Anterior cingulate cortex (tissue), 58 donors: Measurements from ENCODE around the gene KISS1R.

ENCODE experiments used
- DNase-seq, 58 donors: peaks; one replicate each; lab custom pipeline; 2025; lab: John Stamatoyannopoulos, UW

Gene KISS1R

GRCh38 chr19:918152-918437 lies 962 bp downstream of the KISS1R start:
- no peak for DNase-seq

DNA sequence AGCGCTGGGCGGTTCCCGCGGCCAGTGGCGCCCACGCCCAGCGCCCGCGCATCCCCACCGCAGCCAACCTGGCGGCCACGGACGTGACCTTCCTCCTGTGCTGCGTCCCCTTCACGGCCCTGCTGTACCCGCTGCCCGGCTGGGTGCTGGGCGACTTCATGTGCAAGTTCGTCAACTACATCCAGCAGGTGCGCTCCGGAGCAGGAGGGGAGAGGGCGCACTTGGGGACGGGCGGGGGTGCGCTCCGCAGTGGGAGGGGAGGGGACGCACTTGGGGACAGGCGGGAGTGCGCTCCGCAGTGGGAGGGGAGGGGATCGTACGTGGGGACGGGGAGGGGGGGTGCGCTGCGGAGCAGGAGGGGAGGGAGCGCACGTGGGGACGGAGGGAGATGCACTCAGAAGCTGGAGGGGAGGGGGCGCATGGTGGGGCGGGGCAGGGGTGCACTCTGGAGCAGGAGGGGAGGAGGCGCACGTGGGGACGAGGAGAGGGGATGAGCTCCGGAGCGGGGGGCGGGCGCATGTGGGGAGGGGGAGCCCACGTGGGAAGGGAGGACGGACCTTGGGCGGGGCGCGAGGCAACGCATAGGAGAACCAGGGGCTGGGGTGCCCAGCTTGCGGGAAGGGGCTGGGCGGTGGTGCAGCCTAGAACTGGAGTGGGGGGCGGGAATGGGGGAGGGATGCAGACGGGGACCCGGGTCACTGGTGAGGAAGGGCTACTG lies 1.5 kb downstream of the KISS1R start:
- DNase-seq = no peak

GRCh38 chr19:919199-920050 lies 2.3 kb downstream of the KISS1R start:
- DNase-seq = no peak

DNA sequence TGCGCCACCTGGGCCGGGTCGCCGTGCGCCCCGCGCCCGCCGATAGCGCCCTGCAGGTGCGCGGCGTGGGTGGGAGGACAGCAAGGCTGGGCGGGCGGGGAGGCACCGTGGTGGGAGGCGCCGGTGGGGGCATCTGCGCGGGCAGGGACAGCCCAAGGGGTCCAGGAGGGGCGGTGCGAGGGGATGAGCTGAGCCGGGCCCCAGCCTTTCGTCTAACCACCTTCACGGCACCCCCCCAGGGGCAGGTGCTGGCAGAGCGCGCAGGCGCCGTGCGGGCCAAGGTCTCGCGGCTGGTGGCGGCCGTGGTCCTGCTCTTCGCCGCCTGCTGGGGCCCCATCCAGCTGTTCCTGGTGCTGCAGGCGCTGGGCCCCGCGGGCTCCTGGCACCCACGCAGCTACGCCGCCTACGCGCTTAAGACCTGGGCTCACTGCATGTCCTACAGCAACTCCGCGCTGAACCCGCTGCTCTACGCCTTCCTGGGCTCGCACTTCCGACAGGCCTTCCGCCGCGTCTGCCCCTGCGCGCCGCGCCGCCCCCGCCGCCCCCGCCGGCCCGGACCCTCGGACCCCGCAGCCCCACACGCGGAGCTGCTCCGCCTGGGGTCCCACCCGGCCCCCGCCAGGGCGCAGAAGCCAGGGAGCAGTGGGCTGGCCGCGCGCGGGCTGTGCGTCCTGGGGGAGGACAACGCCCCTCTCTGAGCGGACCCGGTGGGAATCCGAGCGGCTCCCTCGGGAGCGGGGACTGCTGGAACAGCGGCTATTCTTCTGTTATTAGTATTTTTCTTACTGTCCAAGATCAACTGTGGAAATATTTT lies 3.1 kb downstream of the KISS1R start:
- peak in 1 of 58 donors; percentile 28 for DNase-seq

DNA sequence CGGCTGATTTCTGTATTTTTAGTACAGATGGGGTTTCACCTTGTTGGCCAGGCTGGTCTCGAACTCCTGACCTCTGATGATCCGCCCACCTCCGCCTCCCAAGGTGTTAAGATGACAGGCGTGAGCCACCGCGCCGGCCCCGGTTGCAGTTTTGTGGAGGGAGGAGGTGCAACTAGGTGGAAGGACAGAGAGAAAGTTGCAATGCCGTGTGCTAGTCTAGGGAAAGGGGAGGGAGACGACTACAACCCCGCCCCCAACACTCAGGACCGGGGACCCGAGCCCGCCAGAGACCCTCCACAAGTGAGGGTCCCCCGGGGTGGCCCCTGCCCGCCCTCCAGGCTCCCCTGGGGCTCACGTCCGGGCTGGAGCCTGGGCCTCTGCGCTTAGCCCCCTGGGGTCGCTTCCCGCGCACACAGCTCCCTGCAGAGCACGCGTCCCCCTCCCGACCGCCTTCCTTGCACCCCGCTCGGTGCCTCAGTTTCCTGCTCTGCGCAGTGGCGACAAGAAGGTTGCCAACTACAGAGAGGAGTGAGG lies 7.5 kb downstream of the KISS1R start:
- DNase-seq = no peak

DNA sequence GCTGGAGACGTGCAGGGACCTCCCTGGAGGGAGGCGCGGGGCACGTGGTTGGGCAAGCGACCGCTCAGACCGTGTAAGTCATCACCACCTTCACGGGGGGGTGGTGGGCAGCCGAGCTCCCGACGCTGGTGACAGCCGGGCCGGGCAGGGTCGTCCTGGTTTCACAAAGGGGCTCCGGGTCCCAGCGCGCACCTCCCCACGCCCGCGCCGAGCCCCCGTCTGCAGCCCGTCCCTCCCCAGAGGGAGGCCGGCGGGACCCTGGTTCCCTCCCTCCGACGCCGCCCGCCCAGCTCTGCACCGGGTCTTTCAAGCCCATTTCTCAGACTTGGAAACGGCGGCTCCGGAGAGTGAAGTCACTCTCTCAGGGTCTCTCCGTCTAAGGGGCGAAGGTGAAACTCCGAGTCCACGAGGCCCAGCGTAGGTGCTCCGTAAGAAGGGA lies 8.0 kb downstream of the KISS1R start:
- DNase-seq = peak in 16 of 58 donors; percentile 36 to 85 (median 68)

- DNase-seq = peak in 56 of 58 donors; percentile 23 to 91 (median 70)
These were observed 8.6 kb downstream of the KISS1R start, which contains the start of gene ARID3A for GRCh38 chr19:925526-926322. Gene ARID3A, plus strand, starts transcription at chr19:926035. Its CDS starts 3,494 bp downstream, at chr19:929529.

DNA sequence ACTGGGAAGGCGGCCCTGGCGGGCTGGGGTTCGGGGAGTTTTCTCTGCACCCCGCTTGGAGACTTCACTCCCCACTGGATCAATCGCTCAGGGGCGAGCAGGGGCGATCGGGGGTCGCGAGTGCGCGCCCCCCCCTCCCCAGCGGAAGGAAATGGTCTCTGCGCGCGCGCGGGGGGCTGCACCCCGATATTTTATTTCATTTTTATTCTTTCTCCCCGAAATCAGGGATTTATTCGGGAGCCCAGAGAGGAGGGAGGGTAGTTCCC lies 9.1 kb downstream of the KISS1R start:
- no peak for DNase-seq

GRCh38 chr19:926589-927350 lies 9.6 kb downstream of the KISS1R start:
- peak in 3 of 58 donors; percentile 33 to 44 (median 35) for DNase-seq

GRCh38 chr19:927351-927779 lies 10.2 kb downstream of the KISS1R start:
- no peak for DNase-seq

DNA sequence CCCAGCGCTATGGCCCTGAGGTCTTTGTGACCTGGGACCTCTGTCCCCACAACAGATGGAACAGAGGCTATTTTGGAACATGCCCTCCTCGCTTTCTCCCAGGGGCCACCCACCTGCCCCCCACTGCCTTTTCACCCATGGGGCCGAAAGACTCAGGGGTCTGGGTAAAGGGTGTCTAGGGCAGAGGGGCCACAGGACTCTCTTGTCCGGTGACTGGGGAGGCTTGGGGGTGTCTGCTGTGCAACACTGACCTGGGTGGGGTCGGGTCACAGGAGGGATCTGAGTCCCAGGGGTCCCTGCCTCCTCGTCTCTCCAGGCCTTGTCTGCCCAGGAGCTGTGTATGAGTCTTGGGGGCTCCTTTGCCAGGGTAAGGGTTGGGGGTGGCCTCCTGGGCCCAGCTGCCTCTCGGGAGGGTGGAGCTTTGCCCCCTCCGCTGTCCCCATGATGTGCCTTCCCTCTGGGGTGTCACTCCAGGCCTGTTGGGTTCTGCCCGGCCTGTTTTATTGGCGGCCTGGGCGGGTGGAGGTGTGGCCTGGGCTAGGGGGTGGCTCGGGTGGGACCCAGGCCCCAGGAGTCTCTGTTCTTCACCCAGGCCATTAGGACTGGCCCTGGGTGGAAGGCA lies 10.8 kb downstream of the KISS1R start:
- no peak for DNase-seq

- no peak for DNase-seq
These were observed 11.5 kb downstream of the KISS1R start for GRCh38 chr19:928471-929202.

DNA sequence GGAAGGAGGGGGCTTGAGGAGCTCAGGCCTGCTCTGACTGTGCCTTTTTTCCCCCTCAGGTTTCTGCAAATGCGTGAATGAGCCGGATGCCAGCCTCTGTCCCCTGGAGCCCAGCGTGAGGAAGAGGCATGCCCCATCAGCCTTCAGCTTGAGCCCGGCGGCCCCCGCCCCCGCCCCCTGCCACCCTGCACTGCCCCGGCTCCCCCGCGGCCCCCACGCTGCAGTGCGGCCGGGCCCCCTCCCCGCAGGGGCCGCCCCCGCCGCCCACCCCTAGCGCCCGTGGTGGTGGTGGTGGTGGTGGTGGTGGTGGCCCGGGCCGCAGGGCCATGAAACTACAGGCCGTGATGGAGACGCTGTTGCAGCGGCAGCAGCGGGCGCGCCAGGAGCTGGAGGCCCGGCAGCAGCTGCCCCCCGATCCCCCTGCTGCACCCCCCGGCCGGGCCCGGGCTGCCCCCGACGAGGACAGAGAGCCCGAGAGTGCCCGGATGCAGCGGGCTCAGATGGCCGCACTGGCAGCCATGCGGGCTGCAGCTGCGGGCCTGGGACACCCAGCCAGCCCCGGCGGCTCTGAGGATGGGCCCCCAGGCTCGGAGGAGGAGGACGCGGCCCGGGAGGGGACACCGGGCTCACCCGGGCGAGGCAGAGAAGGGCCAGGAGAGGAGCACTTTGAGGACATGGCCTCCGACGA lies 12.2 kb downstream of the KISS1R start:
- DNase-seq = no peak

- no peak for DNase-seq
These were observed 12.7 kb downstream of the KISS1R start for GRCh38 chr19:929891-930258.

DNA sequence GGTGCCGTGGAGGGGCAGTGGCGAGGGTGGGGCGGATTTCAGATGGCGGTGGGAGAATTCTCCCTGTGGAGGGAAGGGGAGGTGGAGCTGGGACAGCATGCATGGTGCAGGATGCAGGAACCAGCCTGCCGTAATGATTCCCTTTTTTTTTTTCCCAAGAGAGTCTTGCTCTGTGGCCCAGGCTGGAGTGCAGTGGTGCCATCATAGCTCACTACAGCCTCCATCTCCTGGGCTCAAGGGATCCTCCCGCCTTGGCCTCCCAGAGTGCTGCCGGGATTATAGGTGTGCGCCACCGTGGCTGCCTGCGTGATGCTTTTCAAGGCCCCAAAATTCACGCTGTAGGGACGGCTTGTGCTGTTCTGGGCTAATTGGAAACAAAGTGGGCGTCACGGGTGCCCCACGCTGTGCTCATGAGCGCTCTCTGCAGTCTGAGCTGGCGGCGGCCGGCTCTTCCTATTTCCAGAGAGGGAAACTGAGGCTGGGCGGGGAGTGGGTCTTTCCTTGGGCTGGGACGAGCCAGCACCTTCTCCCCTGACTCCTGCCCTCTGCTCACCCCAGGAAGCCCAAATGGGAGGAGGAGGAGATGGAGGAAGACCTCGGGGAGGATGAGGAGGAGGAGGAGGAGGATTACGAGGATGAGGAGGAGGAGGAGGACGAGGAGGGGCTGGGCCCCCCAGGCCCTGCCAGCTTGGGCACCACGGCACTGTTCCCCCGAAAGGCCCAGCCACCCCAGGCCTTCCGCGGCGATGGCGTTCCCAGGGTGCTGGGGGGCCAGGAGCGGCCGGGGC lies 14.9 kb downstream of the KISS1R start:
- no peak for DNase-seq

DNA sequence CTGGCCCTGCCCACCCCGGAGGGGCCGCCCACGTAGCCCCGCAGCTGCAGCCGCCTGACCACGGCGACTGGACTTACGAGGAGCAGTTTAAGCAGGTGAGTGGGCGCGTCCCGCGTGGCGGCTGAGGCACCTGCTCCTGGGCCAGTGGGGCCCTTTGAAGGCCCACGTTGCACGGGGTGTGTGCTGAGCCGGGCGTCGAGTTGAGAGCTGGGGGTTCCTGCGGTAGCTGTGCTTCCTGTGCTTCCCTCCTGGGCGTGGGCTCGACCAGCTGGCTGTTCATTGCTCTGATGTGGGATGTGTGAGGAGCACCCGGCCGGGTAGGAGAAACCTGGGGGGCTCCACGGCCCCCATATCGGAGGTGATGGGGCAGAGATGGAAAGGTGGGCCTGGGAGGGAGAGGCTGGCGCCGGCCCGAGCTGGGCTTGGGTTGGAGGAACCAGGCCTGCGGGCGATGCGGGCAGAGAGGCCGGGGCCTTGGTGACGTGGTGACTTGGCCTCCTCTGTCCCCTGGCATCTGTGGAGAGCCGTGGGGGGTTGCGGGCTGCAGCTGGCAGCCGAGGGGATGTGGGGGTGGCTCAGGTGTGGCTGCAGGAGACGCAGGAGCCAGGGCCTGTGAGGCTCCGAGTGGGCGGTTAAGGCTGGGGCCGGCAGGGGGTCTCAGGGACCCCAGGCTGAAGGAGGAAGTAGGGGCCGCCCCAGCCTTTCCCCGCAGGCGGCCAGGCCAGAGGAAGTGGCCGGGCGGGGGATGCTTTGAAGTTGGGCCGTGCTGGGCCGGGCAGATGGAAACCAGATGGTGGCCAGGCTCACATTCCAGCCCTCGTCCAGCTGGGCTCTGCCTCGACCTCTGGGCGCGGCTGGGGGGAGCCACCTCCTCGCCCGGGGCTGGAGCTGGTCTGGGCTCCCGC lies 15.8 kb downstream of the KISS1R start:
- DNase-seq = peak in 2 of 58 donors; percentile 8 to 49
